CD8-positive, alpha-beta memory T cell (primary cell): ENCODE measurements around the gene UBE2L5. TPM values are rescaled to one million over a fixed set of nuclear protein-coding genes. Genes with fewer than 3 reads are reported as not detected.
A peak's percentile ranks its signal among the peaks of the same experiment; 100 is the strongest.

ENCODE experiments used
- CTCF ChIA-PET: fragments of 350-600 bp; sonication (Branson Sonifier 250); formaldehyde crosslinking; loops from one replicate; lab custom pipeline; 2021; ENCODE audit warnings: antibody characterized with exemption; lab: Charles Lee
- POLR2A ChIA-PET: fragments of 350-600 bp; sonication (Branson Sonifier 250); formaldehyde crosslinking; loops from one replicate; lab custom pipeline; 2021; ENCODE audit warnings: antibody characterized with exemption; lab: Charles Lee
- DNase-seq, 5 donors: peaks; one replicate each; pipeline versions ENCODE4 v3.0.0 to v3.0.0-alpha.2; 2020 to 2022; ENCODE audit warnings: mixed read lengths in 1 of 5
- H3K27ac ChIP-seq: one replicate; pipeline ENCODE4 v1.7.0; 2013; ENCODE audit warnings: low read depth, mild to moderate bottlenecking, low read length, moderate library complexity
- H3K27me3 ChIP-seq: 2 replicates; pipeline ENCODE4 v1.7.0; 2013; ENCODE audit warnings: low read length, mild to moderate bottlenecking; ENCODE audit not compliant: insufficient read depth, poor library complexity, severe bottlenecking
- H3K36me3 ChIP-seq: 2 replicates; pipeline ENCODE4 v1.7.0; 2013; ENCODE audit warnings: mild to moderate bottlenecking, low read length, moderate library complexity; ENCODE audit not compliant: insufficient read depth
- H3K4me1 ChIP-seq: 2 replicates; pipeline ENCODE4 v1.7.0; 2013; ENCODE audit warnings: mild to moderate bottlenecking, low read length, moderate library complexity; ENCODE audit not compliant: insufficient read depth
- H3K4me3 ChIP-seq: 2 replicates; pipeline ENCODE4 v1.7.0; 2013; ENCODE audit warnings: mild to moderate bottlenecking, low read length
- H3K9me3 ChIP-seq: 2 replicates; pipeline ENCODE4 v1.7.0; 2013; ENCODE audit warnings: mild to moderate bottlenecking, low read length
- H3K27ac Mint-ChIP-seq, 8 donors: one replicate each; pipeline ENCODE4 v1.8.0; 2020 to 2021; ENCODE audit warnings: mixed read lengths in 8 of 8, mild to moderate bottlenecking in 6 of 8, inconsistent platforms in 3 of 8, moderate library complexity in 3 of 8
- H3K27me3 Mint-ChIP-seq, 2 donors: one replicate each; pipeline ENCODE4 v1.8.0; 2020 to 2021; ENCODE audit warnings: mixed read lengths in 2 of 2, mild to moderate bottlenecking in 1 of 2, moderate library complexity in 1 of 2
- H3K36me3 Mint-ChIP-seq, 3 donors: one replicate each; pipeline ENCODE4 v1.8.0; 2020 to 2021; ENCODE audit warnings: mixed read lengths in 3 of 3, inconsistent platforms in 1 of 3, mild to moderate bottlenecking in 1 of 3
- H3K4me1 Mint-ChIP-seq, 3 donors: one replicate each; pipeline ENCODE4 v1.8.0; 2020 to 2021; ENCODE audit warnings: mixed read lengths in 3 of 3, inconsistent platforms in 1 of 3, mild to moderate bottlenecking in 1 of 3
- H3K4me3 Mint-ChIP-seq, 7 donors: one replicate each; pipeline ENCODE4 v1.8.0; 2020 to 2021; ENCODE audit warnings: mixed read lengths in 7 of 7, mild to moderate bottlenecking in 6 of 7, moderate library complexity in 4 of 7, inconsistent platforms in 2 of 7
- H3K9me3 Mint-ChIP-seq, 5 donors: one replicate each; pipeline ENCODE4 v1.8.0; 2020 to 2022; ENCODE audit warnings: mixed read lengths in 5 of 5, mild to moderate bottlenecking in 3 of 5, moderate library complexity in 2 of 5, inconsistent platforms in 1 of 5
- polyA plus RNA-seq: library from polyadenylated mRNA; unstranded; fragments of 300-500 nt; fragmentation: Illumina TruSeq; gene quantifications from one replicate; pipeline ENCODE4 v1.2.3, GENCODE V29; 2021
- total RNA-seq, 2 experiments: library from RNA; stranded (reverse); gene quantifications; one replicate each; pipeline ENCODE4 v1.2.3, GENCODE V29; 2021

Gene UBE2L5
- total RNA-seq (not detected), polyA plus RNA-seq (not detected)

DNA sequence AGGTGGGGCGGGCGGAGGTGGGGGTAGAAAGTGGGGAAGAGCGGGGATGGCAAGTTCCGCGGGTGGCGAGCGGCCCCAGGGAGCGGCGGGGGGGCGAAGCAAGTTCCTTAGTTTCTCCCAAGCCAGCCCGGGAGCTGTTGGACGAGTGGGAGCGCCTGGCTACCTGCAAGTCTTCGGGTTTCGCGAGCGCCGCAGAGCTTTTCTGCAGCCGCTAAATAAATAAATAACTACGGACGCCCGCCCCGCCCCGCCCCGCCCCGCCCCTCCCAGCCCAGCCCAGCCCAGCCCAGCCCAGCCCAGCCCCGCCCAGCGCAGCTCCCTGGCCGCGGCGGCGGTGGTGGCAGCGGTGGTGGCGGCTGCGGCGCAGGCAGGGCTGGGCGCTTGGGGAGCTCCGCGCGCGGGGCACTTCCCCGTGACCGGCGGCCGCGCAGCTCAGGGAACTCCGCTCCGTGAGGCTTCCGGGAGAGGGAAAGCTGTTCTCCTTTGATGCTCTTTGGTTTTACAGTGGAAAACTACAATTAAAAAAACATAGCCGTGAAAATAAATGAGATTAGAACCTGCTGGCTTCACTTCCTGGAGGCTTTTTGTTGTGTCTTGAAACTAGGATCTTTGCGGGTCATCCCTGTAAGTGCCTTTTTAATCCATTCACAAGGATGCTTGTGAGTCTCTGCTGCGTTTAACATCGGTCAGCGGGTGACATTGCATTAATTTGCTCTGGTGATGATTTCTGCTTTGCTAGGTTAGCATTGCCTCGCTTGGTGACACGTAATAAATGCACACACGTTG, at the start of gene UBE2L5:
Gene UBE2L5, plus strand, starts transcription at position 440 of the 786 bp plus-strand sequence. CDS start 5,498 bp downstream, outside the sequence.
- H3K4me1 ChIP-seq, result peaks cover 6% of the 10 kb centered on the region
- no peaks in the 10 kb centered on the region for H3K9me3 Mint-ChIP-seq
- H3K27me3 ChIP-seq, result no peaks in the 10 kb centered on the region
- H3K27ac ChIP-seq, result no peak within 1 kb of the TSS
- peaks cover 11 to 23% (median 20%) of the 10 kb centered on the region in 3 donors for H3K4me1 Mint-ChIP-seq
- no peaks in the 10 kb centered on the region for H3K36me3 ChIP-seq
- H3K9me3 ChIP-seq, result no peaks in the 10 kb centered on the region
- peaks cover 0 to 2% of the 10 kb centered on the region in 2 donors for H3K27me3 Mint-ChIP-seq
- H3K36me3 Mint-ChIP-seq, result no peaks in the 10 kb centered on the region
- peak within 1 kb of the TSS; percentile 80 to 98 (median 87) for H3K4me3 Mint-ChIP-seq
- ChIA-PET POLR2A (interaction anchor here (0.5 to 1.4 kb wide), 9 partner anchors 10 to 196 kb away, joined by 3 to 15 read pairs (median 4); partner anchors contain the start of genes KATNAL1 and USPL1), CTCF (interaction anchor here (0.9 to 1.0 kb wide), 3 partner anchors 8 to 290 kb away, joined by 4 read pairs; no protein-coding TSS in a partner anchor)
- DNase-seq, result peak; percentile 62 to 81 (median 71)
- H3K27ac Mint-ChIP-seq, result peak within 1 kb of the TSS; percentile 25 to 93 (median 82)
- H3K4me3 ChIP-seq, result peak within 1 kb of the TSS; percentile 48

DNA sequence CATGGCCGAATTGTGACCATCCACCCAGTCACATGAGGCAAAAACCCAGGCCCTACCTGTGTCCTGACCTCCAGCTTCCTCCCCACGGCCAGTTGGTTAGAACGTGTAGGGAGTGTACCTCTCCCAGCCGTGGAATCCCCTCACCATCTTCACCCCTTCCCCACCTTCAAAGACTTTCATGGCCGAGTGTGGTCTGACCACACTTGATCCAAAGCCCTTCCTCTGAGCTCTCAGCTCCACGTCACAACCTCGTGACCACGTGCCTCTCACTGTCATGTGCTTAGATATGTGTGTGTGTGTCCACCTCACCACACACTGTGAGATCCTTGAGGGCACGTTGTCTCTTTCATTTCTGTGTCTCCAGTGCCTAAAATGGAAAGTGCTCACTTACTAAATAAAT, 48.6 kb upstream of the UBE2L5 start:
- peaks cover 90 to 100% (median 98%) of the 10 kb centered on the region in 3 donors for H3K4me1 Mint-ChIP-seq

DNA sequence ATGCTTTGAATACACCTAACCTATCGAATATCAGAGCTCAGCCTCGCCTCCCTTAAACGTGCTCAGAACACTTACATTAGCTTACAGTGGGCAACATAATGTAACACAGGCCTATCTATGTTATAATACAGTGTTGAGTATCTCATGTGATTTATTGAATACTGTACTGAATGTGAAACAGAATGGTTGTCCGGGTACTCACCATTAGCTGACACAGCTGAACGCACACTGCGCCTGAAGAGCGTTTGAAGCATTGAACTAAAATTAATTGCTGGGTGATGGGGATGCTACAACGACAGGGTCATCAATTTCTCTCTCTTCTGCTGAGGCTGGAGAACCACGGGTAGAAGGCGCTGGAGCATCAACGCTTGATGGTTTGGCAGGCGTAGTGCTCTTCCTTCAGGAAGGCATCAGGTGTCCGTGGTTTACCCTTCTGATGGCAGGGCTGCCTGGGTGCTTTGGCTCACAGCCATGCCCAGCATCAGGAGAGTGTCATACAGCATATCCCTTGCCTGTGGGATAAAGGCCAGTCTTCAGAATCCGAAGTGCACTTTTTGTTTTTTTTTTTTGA, 46.9 kb upstream of the UBE2L5 start:
- H3K36me3 ChIP-seq, result no peaks in the 10 kb centered on the region
- DNase-seq, result no peak
- POLR2A ChIA-PET, result interaction anchor here (0.7 to 2.3 kb wide), 8 partner anchors 15 to 248 kb away, joined by 3 to 20 read pairs (median 6); partner anchors contain the start of genes HMGB1 and USPL1

More for the DNA sequence above, 48.6 kb upstream of the UBE2L5 start:
- Histone ChIP-seq H3K36me3 (no peaks in the 10 kb centered on the region), H3K9me3 (no peaks in the 10 kb centered on the region), H3K27me3 (no peaks in the 10 kb centered on the region), H3K4me1 (peaks cover 98% of the 10 kb centered on the region), H3K4me3 (peak overlapping the region; percentile 11), H3K27ac (peak overlapping the region; percentile 41)
- CTCF ChIA-PET, result interaction anchor here (1.1 to 7.1 kb wide), 20 partner anchors 9 to 244 kb away, joined by 3 to 70 read pairs (median 5); partner anchors contain the start of genes HMGB1 and USPL1
- POLR2A ChIA-PET, result interaction anchor here (0.6 to 2.3 kb wide), 9 partner anchors 16 to 362 kb away, joined by 3 to 20 read pairs (median 5); partner anchors contain the start of genes ALOX5AP, HMGB1, KATNAL1 and USPL1
- peaks cover 4 to 13% (median 6%) of the 10 kb centered on the region in 3 donors for H3K36me3 Mint-ChIP-seq
- peak overlapping the region; percentile 83 to 89 (median 87) for H3K4me3 Mint-ChIP-seq
- peaks cover 0 to 2% (median 0%) of the 10 kb centered on the region in 5 donors for H3K9me3 Mint-ChIP-seq
- peak overlapping the region; percentile 83 to 100 (median 98) for H3K27ac Mint-ChIP-seq
- peaks cover 0 to 3% of the 10 kb centered on the region in 2 donors for H3K27me3 Mint-ChIP-seq
- peak in 3 of 5 donors; percentile 29 to 72 (median 43) for DNase-seq

DNA sequence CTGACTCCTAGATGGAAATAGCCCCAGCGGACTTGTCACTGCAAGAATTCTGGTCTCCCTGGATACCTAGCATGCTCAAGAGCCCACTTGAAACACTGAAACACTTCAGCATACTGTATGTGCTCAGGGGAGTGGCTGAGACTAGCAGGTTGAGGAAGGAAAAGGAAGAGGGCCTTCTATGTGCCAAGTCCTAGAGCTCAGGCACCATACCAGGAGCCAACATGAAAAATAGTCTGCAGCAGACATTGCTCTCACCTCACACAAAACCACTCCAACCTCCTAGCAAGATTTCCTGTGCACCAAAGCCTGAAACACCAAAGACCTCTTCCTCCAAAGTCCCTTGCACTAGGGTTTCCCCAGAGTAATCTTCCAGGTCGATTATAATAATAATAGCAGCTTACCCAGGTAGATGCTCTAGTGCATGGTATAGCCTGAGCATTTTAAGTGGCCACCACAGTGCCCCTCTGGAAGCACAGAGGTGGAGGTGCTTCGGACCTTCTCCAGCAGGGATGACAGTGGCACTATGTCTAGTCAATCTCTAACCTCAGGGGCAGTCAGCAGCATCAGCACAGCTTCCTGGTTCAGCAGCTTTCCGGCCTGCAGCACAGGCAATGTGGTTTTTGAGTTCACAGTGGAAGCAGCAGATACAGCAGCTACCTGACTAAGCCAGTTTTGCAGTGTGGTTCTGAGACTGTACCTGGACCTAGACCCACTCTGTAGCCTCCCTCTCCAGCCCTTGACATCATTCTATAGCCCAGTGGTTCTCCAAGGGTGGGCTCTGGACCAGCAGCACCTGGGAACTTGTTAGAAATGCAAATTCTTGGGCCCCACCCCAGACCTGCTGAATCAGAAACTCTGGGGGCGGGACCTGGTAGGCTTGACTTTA, 45.6 kb upstream of the UBE2L5 start:
- no peaks in the 10 kb centered on the region for H3K27me3 ChIP-seq
- Mint-ChIP-seq H3K36me3 (no peaks in the 10 kb centered on the region), H3K9me3 (peaks cover 0 to 2% (median 0%) of the 10 kb centered on the region in 5 donors), H3K4me3 (peak overlapping the region; percentile 83 to 90 (median 88)), H3K27me3 (peaks cover 0 to 3% of the 10 kb centered on the region in 2 donors), H3K27ac (peak overlapping the region; percentile 83 to 100 (median 98)), H3K4me1 (peaks cover 81 to 93% (median 90%) of the 10 kb centered on the region in 3 donors)
- peaks cover 82% of the 10 kb centered on the region for H3K4me1 ChIP-seq
- no peaks in the 10 kb centered on the region for H3K36me3 ChIP-seq
- no peak overlapping the region for H3K27ac ChIP-seq
- ChIA-PET POLR2A (interaction anchor here (0.7 to 1.5 kb wide), 6 partner anchors 15 to 241 kb away, joined by 3 to 21 read pairs (median 4); partner anchors contain the start of gene USPL1), CTCF (interaction anchor here (0.6 to 7.1 kb wide), 8 partner anchors 10 to 86 kb away, joined by 3 to 70 read pairs (median 4); no protein-coding TSS in a partner anchor)
- H3K4me3 ChIP-seq, result peak overlapping the region; percentile 45
- DNase-seq, result peak; percentile 50 to 87 (median 79)
- no peaks in the 10 kb centered on the region for H3K9me3 ChIP-seq

More for the DNA sequence above, 46.9 kb upstream of the UBE2L5 start:
- Mint-ChIP-seq H3K9me3 (peaks cover 0 to 2% (median 0%) of the 10 kb centered on the region in 5 donors), H3K27ac (peak overlapping the region; percentile 83 to 100 (median 98)), H3K36me3 (peaks cover 0 to 2% (median 0%) of the 10 kb centered on the region in 3 donors), H3K27me3 (peaks cover 0 to 3% of the 10 kb centered on the region in 2 donors), H3K4me3 (peak overlapping the region; percentile 83 to 90 (median 88)), H3K4me1 (peaks cover 90 to 97% (median 97%) of the 10 kb centered on the region in 3 donors)
- Histone ChIP-seq H3K27me3 (no peaks in the 10 kb centered on the region), H3K27ac (no peak overlapping the region), H3K9me3 (no peaks in the 10 kb centered on the region), H3K4me1 (peaks cover 95% of the 10 kb centered on the region), H3K4me3 (peak overlapping the region; percentile 35)
- CTCF ChIA-PET, result interaction anchor here (0.8 to 7.1 kb wide), 25 partner anchors 8 to 260 kb away, joined by 3 to 70 read pairs (median 5); partner anchors contain the start of genes KATNAL1, UBE2L5 and USPL1

DNA sequence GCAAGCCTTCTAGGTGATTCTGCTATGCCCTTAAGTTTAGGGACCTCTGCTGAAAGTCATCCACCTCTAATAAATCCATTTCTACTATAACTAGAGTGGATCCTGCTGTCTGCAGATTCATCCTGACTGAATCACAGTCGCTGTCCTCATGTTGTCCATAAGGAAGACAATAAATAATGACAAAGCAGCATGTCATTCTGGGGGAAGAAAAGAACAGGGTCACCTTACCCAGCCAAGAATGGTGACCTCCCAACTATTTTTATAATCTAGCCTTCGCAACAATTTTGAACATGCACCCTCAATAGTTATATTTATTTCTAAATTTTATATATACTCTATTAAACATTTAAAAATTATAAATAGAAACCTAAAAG, 45.0 kb upstream of the UBE2L5 start:
- H3K36me3 ChIP-seq, result no peaks in the 10 kb centered on the region
- Mint-ChIP-seq H3K4me3 (peak overlapping the region; percentile 83 to 90 (median 88)), H3K36me3 (no peaks in the 10 kb centered on the region), H3K4me1 (peaks cover 75 to 87% (median 87%) of the 10 kb centered on the region in 3 donors), H3K9me3 (peaks cover 0 to 2% (median 0%) of the 10 kb centered on the region in 5 donors), H3K27me3 (peaks cover 0 to 3% of the 10 kb centered on the region in 2 donors), H3K27ac (peak overlapping the region; percentile 83 to 100 (median 98))
- ChIA-PET CTCF (interaction anchor here (1.0 to 7.1 kb wide), 5 partner anchors 11 to 71 kb away, joined by 3 to 70 read pairs (median 5); no protein-coding TSS in a partner anchor), POLR2A (interaction anchor here (0.7 to 1.5 kb wide), 4 partner anchors 14 to 240 kb away, joined by 3 to 21 read pairs (median 6); partner anchors contain the start of gene USPL1)
- peak overlapping the region; percentile 45 for H3K4me3 ChIP-seq
- DNase-seq, result no peak
- no peak overlapping the region for H3K27ac ChIP-seq
- no peaks in the 10 kb centered on the region for H3K27me3 ChIP-seq
- H3K9me3 ChIP-seq, result no peaks in the 10 kb centered on the region
- peaks cover 81% of the 10 kb centered on the region for H3K4me1 ChIP-seq

DNA sequence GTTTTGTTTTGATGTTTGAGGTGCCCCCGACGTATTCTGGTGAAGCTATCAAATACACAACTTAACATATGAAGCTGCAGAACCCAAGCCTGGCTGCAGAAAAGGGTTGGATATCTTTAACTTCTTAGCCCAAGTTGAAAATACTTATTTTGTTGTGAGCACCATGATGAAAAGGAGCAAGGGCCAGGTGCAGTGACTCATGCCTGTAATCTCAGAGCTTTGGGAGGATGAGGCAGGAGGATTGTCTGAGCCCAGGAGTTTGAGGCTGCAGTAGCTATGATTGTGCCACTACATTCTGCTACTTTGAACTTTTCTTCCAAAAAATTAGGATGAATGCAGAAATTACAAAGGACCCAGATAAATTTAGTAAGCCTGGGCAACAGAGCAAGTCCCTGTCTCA, 44.1 kb upstream of the UBE2L5 start:
- Histone ChIP-seq H3K9me3 (no peaks in the 10 kb centered on the region), H3K27me3 (no peaks in the 10 kb centered on the region), H3K27ac (no peak overlapping the region), H3K4me3 (no peak overlapping the region), H3K36me3 (no peaks in the 10 kb centered on the region), H3K4me1 (peaks cover 79% of the 10 kb centered on the region)
- Mint-ChIP-seq H3K4me3 (peak overlapping the region in 2 of 7 donors; percentile 28 to 29), H3K27me3 (peaks cover 0 to 3% of the 10 kb centered on the region in 2 donors), H3K36me3 (no peaks in the 10 kb centered on the region), H3K4me1 (peaks cover 72 to 85% (median 84%) of the 10 kb centered on the region in 3 donors), H3K9me3 (peaks cover 0 to 2% (median 0%) of the 10 kb centered on the region in 5 donors), H3K27ac (peak overlapping the region; percentile 62 to 87 (median 79))
- no peak for DNase-seq
- CTCF ChIA-PET, result interaction anchor here (1.3 to 1.4 kb wide), 2 partner anchors 17 to 30 kb away, joined by 5 to 7 read pairs; no protein-coding TSS in a partner anchor
- POLR2A ChIA-PET, result interaction anchor here (1.7 kb wide), 1 partner anchor 17 kb away, joined by 5 read pairs; no protein-coding TSS in a partner anchor
